ENCODE results near the gene PHACTR1.

DNA sequence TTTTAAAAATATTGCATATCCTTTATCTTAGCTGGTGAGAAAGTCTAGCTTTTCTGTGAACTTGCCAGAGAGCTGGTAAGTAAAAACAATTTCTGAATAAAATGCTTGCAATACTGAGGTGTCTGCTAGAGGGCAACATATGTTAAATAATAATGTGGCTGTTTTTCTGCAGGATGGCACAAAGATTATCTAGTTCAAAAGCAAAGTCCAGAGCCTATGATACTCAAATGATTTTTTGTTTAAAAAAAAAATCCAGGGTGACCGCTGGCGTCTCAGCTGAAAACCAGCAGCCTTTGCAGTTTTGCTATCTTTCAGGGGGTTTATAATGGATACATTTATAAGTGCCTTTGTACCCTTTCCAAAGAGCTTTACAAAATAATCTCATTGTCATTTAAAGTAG is 194.9 kb downstream of the PHACTR1 start:
- TF ChIP-seq EZH2phosphoT487 (IDR thresholded peaks at IDR 0.05; ENCODE audit: borderline replicate concordance, low read depth) (no peak), TAF1 (IDR thresholded peaks at IDR 0.05; ENCODE audit: borderline replicate concordance, low read depth, low read length) (no peak), EP300 (IDR thresholded peaks at IDR 0.05; ENCODE audit: borderline replicate concordance in 1 of 2, low read depth in 1 of 2, low read length in 1 of 2) (no peak), MEF2A (IDR thresholded peaks at IDR 0.05; ENCODE audit: borderline replicate concordance, low read depth) (no peak), RAD21 (IDR thresholded peaks at IDR 0.05; ENCODE audit: low read length) (peak; percentile 91), RXRA (IDR thresholded peaks at IDR 0.05; ENCODE audit: borderline replicate concordance, low read depth) (no peak), GATA2 (CRISPR knock-in tag; IDR thresholded peaks at IDR 0.05) (no peak), MXI1 (IDR thresholded peaks at IDR 0.05; ENCODE audit: low read depth, low read length) (no peak)
- TF ChIP-seq, protein P1, sequence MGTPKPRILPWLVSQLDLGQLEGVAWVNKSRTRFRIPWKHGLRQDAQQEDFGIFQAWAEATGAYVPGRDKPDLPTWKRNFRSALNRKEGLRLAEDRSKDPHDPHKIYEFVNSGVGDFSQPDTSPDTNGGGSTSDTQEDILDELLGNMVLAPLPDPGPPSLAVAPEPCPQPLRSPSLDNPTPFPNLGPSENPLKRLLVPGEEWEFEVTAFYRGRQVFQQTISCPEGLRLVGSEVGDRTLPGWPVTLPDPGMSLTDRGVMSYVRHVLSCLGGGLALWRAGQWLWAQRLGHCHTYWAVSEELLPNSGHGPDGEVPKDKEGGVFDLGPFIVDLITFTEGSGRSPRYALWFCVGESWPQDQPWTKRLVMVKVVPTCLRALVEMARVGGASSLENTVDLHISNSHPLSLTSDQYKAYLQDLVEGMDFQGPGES (IDR thresholded peaks at IDR 0.05; ENCODE audit: low read depth, low read length) = no peak
- TF ChIP-seq, protein P2, sequence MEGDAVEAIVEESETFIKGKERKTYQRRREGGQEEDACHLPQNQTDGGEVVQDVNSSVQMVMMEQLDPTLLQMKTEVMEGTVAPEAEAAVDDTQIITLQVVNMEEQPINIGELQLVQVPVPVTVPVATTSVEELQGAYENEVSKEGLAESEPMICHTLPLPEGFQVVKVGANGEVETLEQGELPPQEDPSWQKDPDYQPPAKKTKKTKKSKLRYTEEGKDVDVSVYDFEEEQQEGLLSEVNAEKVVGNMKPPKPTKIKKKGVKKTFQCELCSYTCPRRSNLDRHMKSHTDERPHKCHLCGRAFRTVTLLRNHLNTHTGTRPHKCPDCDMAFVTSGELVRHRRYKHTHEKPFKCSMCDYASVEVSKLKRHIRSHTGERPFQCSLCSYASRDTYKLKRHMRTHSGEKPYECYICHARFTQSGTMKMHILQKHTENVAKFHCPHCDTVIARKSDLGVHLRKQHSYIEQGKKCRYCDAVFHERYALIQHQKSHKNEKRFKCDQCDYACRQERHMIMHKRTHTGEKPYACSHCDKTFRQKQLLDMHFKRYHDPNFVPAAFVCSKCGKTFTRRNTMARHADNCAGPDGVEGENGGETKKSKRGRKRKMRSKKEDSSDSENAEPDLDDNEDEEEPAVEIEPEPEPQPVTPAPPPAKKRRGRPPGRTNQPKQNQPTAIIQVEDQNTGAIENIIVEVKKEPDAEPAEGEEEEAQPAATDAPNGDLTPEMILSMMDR (IDR thresholded peaks at IDR 0.05) = peak; percentile 59
- TF ChIP-seq, protein P3, sequence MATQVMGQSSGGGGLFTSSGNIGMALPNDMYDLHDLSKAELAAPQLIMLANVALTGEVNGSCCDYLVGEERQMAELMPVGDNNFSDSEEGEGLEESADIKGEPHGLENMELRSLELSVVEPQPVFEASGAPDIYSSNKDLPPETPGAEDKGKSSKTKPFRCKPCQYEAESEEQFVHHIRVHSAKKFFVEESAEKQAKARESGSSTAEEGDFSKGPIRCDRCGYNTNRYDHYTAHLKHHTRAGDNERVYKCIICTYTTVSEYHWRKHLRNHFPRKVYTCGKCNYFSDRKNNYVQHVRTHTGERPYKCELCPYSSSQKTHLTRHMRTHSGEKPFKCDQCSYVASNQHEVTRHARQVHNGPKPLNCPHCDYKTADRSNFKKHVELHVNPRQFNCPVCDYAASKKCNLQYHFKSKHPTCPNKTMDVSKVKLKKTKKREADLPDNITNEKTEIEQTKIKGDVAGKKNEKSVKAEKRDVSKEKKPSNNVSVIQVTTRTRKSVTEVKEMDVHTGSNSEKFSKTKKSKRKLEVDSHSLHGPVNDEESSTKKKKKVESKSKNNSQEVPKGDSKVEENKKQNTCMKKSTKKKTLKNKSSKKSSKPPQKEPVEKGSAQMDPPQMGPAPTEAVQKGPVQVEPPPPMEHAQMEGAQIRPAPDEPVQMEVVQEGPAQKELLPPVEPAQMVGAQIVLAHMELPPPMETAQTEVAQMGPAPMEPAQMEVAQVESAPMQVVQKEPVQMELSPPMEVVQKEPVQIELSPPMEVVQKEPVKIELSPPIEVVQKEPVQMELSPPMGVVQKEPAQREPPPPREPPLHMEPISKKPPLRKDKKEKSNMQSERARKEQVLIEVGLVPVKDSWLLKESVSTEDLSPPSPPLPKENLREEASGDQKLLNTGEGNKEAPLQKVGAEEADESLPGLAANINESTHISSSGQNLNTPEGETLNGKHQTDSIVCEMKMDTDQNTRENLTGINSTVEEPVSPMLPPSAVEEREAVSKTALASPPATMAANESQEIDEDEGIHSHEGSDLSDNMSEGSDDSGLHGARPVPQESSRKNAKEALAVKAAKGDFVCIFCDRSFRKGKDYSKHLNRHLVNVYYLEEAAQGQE (IDR thresholded peaks at IDR 0.05; ENCODE audit: low read depth, low read length) = no peak
- TF ChIP-seq, protein P4, sequence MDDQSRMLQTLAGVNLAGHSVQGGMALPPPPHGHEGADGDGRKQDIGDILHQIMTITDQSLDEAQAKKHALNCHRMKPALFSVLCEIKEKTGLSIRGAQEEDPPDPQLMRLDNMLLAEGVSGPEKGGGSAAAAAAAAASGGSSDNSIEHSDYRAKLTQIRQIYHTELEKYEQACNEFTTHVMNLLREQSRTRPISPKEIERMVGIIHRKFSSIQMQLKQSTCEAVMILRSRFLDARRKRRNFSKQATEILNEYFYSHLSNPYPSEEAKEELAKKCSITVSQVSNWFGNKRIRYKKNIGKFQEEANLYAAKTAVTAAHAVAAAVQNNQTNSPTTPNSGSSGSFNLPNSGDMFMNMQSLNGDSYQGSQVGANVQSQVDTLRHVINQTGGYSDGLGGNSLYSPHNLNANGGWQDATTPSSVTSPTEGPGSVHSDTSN (IDR thresholded peaks at IDR 0.05) = no peak

Data from SK-N-SH (cell line).